Measurements from ENCODE around the gene BLTP3B.
"Not testable (repeated sequence)": the region's sequence is repeated elsewhere in the genome, so short reads cannot be mapped to it uniquely, and the experiment has no call there.

BLTP3B gene, protein sequence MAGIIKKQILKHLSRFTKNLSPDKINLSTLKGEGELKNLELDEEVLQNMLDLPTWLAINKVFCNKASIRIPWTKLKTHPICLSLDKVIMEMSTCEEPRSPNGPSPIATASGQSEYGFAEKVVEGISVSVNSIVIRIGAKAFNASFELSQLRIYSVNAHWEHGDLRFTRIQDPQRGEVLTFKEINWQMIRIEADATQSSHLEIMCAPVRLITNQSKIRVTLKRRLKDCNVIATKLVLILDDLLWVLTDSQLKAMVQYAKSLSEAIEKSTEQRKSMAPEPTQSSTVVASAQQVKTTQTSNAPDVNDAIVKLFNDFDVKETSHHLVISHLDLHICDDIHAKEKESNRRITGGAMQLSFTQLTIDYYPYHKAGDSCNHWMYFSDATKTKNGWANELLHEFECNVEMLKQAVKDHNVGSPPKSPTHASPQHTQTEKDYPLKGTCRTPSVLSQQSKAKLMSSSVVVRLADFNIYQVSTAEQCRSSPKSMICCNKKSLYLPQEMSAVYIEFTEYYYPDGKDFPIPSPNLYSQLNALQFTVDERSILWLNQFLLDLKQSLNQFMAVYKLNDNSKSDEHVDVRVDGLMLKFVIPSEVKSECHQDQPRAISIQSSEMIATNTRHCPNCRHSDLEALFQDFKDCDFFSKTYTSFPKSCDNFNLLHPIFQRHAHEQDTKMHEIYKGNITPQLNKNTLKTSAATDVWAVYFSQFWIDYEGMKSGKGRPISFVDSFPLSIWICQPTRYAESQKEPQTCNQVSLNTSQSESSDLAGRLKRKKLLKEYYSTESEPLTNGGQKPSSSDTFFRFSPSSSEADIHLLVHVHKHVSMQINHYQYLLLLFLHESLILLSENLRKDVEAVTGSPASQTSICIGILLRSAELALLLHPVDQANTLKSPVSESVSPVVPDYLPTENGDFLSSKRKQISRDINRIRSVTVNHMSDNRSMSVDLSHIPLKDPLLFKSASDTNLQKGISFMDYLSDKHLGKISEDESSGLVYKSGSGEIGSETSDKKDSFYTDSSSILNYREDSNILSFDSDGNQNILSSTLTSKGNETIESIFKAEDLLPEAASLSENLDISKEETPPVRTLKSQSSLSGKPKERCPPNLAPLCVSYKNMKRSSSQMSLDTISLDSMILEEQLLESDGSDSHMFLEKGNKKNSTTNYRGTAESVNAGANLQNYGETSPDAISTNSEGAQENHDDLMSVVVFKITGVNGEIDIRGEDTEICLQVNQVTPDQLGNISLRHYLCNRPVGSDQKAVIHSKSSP (N-terminal part only)

DNA sequence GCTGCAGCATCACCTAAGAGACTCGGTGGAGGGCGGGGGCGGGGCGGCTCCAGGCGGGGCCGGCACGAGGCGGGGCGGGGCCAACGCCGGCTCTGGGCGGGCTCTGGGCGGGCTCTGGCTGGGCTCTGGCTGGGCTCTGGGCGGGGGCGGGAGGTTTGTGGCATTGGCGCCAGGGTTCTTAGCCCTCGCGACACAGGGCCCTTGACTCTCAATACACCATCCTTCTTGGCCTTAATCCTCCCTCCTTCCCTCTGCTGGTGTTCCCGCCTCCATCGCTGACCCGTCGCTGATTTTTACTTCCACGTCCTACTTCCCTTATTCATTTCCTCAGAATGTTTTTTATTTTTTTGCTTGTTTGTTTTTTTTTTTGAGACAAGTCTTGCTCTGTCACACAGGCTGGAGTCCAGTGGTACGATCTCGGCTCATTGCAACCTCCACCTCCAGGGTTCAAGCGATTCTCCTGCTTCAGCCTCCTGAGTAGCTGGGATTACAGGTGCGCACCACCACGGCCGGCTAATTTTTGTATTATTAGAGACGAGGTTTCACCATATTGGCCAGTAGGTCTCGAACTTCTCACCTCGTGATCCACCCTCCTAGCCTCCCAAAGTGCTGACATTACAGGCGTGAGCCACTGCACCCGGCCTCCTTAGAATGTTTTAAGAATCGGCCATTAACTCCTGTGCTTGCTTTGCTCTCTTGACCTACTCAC is at the start of gene BLTP3B:
Gene BLTP3B (minus strand): TSS at position 24 of the 709 bp plus-strand sequence. CDS start 239 bp downstream, outside the sequence.
- peak; percentile 76 for DNase-seq (ENCODE audit: low read depth, low spot score)

DNA sequence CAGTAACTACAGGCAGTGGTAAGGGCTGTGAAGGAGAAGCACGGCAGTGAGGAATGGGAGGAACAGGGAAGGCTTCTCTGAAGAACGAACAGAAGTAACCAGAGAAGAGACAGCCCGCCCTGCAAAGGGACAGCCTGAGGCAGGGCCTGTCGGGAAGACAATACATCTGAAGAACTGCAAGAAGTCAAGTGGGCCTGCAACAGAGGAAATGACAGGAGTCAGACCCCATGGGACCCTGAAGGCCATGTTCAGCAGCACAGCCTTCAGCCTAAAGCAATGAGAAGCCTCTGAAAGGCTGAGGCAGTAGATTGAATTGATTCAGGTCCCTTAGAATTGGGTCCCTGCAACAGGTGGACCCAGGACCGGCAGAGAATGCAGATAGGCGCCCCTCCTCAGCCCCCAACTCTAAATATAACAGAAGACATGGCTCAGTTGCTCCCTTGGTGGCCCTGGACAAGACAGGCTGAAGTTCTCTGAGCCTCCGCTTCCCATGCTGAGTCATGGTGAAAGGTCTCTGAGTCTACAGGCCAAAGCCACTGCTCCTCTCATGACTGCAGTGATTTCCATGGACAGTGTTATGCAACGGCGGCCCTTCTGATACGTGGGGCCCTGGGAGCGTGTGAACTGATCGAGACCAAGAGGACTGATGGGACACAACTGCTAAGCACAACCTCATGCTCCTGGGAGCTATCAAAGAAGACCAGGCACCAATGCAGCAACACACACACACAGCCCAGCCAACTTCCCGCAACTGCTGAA is 47.1 kb upstream of the BLTP3B start:
- no peak for DNase-seq (ENCODE audit: low read depth, low spot score)

DNA sequence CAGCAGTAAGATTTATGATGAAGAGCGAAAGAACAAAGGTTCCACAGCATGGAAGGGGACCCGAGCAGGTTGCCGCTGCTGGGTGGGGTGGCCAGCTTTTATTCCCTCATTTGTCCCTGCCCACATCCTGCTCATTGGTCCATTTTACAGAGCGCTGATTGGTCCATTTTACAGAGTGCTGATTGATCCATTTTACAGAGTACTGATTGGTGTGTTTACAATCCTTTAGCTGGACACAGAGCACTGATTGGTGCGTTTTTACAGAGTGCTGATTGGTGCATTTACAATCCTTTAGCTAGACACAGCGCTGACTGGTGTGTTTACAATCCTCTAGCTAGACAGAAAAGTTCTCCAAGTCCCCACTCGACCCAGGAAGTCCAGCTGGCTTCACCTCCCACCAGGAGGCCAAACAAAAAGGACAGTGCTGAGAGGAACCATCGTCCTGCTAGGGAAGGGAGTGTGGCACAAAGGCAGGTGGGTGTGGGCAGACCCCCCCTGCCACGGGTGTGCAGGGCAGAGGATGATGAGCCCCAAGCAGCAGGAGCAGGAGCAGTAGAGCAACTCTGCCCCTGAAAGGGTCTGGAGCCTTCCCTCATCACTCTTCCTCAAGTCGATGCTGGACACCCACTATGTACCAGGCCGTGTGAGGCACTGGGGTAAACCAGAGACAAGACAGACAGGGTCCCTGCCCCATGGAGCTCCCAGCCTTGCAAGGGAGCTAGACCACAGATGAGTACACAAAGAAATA is 46.4 kb upstream of the BLTP3B start:
- DNase-seq (ENCODE audit: low read depth, low spot score) = not testable (repeated sequence)

DNA sequence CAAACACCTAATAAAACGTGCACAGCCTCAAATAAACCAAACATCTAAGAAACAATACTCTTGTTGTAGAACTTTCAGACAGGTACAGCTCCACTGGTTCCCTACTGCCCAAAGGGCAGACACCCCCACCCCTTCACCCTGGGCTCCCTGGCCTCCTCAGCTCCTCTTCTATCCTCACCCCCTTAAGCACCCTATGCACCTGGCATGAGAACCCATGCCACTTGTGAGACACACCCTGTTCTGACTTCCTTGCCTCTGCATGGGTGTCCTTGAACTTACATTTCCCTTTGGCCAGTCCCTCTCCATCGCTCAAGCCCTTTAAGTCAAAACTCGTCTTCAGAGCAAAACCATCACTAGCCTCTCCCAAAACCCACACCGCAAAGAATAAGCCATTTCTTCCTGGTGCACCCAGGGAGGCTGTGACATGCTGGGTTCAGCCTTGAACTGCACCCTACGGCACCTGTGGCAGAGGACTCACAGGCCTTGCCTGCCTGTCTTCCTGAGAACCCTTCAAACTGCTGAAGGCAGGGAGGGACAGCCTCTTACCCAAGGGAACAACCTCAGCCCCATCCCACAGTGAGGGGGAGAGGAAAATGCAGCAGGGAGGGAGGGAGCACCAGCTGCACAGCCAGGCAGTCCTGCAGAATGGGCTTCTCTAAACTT is 45.3 kb upstream of the BLTP3B start:
- DNase-seq (ENCODE audit: low read depth, low spot score) = no peak

DNA sequence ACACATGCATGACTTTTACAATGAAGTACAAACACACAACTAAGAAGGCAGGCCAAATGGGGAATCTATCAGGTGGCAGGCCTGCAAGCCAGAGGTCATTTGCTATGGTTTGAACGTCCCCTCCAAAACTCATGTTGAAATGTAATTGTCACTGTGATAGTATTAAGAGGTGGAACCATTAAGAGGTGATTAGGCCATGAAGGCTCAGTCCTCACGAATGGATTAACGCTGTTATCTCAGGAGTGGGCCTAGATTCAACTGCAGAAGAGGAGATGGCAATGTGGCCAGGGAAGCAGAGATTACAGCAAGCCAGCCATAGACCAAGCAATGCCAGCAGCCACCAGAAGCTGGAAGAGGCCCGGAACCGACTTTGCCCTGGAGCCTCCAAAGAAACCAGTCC is 44.4 kb upstream of the BLTP3B start:
- DNase-seq (ENCODE audit: low read depth, low spot score) = no peak

DNA sequence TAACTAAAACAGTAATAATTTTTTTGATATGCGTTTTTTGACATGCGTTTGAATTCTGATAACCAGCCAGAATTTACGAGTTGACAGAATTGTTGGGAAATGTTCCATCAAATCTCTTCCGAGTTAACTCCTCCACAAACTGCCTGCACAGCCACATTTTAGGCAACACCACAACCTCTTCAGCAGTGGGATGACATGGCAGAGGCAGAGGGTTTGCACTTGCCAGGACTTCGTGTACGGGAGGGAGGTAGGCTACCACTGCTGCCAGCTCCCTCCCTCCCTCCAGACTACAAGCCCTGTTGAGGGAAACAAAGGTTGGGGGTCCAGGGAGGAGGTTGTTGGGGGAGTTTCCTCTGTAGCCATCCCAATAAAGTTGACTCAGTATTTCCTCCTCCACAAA is 43.4 kb upstream of the BLTP3B start:
- no peak for DNase-seq (ENCODE audit: low read depth, low spot score)

DNA sequence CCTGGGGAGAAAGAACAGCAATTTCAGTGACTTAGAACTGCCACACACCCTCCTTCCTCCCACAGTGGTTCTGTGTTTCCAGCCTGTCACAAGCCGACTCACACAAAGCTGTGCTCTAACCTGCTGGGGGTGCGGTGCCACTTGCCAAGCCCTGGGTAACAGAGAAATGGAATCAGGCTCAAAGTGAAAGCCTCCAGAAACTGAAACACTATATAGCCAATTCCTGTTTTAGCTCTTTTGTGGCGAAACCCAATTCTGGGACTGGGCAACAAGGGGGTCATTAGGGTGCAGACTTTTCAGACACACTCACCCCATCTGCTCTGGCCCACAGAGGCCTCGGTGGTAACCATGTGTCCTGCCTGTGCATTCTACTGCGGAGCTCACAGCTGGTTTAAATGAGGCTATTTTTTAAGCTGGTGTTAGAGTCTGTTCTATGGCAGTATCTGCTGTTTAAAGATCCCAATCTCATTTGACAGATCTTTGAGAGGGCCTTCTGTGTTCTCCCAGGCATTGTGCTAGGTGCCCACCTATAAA is 42.8 kb upstream of the BLTP3B start:
- no peak for DNase-seq (ENCODE audit: low read depth, low spot score)

DNA sequence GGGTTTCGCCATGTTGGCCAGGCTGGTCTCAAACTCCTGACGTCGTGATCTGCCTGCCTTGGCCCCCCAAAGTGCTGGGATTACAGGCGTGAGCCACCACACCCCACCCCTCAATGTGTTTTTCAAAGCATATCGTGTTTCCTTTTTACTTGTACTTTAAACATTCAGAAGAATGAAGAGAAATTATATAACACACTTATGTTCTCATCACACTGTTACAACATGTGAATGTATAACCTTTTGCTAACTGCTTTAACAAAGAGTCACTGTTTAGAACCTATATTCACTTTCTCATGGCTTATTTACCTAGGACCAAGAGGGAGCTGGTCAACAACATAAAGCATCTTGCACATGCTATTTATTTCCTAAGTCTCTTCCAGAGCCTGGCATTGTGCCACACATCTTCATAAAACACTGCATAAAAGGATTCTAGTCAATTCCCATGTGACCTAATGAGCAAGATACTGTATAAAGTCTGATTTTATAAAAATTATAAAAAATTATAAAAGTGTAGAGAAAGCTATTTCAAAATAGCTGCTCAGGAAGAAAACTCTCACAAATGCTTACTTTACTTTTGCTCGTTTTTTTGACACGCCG is 42.0 kb upstream of the BLTP3B start:
- DNase-seq (ENCODE audit: low read depth, low spot score) = no peak

DNA sequence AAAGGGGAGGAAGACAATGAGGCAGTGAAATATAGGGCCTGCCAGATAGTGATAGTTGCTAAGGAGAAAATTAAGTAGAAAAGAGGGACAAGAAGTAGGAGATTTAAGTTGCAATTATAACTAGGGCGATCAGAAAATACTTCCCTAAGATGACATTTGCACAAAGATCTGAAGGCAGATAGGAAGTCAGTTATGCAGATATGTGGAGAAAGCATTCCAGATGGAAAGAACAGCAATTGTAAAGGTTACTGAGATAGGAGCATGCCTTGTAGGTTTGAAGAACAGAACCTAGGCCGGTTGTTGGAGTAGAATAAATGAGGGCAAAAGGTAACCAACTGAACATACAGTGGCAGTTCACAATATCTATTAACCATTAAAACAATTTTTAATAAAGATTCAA is 36.6 kb upstream of the BLTP3B start:
- no peak for DNase-seq (ENCODE audit: low read depth, low spot score)

DNA sequence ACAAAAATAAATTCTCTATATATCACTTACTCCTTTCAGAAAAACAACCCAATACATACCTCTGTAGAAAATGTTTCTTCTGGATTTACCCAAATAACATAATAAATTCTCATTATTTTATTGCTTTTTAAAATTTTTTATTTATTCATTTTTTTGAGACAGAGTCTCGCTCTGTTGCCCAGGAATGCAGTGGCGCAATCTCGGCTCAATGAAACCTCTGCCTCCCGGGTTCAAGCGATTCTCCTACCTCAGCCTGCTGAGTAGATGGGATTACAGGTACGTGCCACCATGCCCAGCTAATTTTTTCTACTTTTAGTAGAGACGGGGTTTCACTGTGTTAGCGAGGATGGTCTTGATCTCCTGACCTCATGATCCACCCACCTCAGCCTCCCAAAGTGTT is 33.8 kb upstream of the BLTP3B start:
- not testable (repeated sequence) for DNase-seq (ENCODE audit: low read depth, low spot score)

DNA sequence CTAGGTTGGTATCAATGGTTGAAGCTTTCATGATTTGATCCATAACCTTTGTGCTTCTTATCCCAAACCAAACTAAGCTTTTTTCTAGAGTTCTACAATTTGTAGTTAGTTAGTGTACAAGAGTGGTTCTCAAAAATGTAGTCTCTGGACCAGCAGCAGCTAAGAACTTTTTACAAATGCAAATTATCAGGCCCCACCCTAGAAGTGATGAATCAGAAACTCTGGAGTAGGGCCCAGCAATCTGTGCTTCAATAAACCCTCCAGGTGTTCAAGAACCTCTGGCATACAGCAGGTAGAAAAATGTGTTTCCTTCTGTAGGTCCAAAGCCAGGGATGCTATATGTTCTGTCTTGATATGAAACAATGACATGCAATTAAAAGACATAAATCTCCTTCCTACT is 31.8 kb upstream of the BLTP3B start:
- DNase-seq (ENCODE audit: low read depth, low spot score) = no peak

DNA sequence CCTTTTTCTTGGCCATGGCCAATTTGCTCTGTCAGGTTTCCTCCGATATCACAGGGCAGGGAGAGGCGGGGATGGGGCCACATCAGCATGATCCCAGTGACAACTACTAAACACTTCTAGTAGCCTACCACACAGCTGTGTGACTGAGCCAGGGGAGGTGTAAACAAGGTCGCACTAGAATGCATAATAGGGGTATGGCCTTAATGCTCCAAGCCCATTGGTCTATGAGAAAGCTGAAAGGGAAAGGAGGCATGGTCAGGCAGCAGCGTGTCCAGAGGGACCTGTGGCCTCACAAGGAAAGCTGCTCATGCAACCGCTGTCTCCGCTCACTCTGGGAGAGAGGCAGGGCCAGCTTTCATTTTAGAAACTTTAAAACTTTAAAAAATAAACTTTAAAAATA is 30.4 kb upstream of the BLTP3B start:
- DNase-seq (ENCODE audit: low read depth, low spot score) = no peak

DNA sequence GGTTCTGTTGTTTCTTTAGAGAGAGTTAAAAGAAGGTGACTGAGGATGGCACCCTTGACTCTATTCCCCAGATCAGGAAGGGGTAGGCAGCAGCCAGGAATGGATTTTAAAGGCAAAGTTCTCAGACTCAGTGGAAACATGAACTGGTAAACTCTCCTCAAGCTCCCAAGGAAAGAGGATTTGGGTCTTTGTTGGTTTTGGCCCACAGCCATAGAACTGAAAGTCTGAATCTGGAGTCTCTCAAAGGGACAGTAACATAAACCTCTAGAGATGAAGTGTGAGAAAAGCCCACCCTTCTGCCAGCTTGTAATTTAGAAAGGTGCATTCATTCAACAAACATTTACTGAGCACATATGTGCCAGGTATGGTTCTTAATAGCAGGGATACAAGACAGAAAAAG is 28.6 kb upstream of the BLTP3B start:
- no peak for DNase-seq (ENCODE audit: low read depth, low spot score)

DNA sequence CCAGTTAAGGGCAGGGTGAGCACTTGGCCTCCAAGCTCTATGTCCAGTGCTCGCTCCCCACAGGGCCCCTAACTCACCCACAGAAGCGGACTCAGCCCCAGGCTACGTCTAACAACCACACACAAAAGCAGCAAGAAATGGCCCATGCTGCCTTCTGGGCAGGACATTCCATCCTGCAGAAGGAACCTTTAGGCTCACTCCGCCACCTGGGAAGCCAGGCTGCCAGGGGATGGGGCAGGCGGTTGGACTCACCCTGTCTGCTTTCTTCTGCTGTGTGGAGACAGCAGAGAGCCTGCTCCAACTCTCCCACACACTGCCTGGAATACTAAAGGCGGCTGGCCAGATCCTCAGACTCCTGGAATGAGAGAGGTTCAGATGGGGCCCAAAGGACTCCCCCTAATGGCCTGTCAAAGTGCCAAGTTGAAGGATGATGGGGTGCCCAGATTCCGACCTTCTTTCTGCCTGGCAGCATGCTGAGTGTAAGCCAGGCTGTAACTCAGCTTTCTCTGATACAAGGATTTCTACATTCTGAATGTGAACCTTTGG is 27.7 kb upstream of the BLTP3B start:
- no peak for DNase-seq (ENCODE audit: low read depth, low spot score)

DNA sequence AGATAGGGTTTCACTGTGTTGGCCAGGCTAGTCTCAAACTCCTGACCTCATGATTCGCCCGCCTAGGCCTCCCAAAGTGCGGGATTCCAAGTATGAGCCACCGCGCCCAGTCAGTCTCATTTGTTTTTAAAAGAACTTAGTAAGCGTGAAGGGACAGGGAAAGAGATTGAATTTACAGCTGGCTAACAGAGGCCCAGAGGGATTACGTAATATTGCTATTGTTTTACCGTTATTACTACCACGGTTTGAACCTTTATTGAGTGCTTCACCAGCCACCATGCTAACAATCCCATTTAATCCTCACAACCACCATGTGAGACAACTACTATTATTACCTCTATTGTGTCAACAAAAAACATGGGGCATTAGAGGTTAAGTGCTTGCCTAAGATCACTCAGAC is 26.7 kb upstream of the BLTP3B start:
- no peak for DNase-seq (ENCODE audit: low read depth, low spot score)

DNA sequence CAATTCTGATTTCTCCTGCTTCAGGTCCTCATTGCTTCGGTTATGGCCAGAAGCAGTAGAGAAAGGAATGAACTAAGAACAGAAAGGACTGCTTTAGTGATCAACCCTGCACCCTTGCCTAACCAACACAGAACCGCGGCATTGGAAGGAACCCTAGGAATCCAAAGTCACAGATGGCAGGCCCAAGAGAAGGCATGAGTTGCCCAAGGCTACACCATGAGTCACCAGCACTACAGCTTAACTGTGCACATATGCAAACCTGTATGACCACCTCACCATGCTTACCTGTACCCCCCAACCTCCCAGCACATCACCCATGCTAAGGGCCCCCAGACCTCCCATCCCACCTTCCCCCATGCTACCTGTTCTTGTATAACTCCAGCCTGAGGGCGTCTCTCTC is 25.9 kb upstream of the BLTP3B start:
- DNase-seq (ENCODE audit: low read depth, low spot score) = no peak

DNA sequence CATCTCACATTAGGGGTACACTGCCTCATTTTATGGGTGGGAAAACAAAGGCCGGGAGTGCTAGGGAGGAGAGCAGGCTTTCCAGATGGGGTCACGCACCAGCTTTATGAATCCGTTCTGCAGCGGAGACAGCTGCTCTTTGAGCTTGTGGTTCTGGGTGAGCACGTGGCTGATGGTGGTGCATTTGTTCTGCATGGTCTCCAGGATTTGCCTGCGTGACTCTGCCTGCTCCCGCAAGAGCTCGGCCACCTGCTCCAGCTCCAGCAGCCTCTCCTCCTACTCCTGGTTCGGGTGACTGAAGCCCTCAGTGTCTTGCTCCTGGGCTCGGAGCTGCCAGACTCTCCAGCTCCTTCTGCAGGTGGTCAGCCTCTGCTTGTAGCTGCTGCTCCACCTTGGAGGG is 23.6 kb upstream of the BLTP3B start:
- no peak for DNase-seq (ENCODE audit: low read depth, low spot score)

DNA sequence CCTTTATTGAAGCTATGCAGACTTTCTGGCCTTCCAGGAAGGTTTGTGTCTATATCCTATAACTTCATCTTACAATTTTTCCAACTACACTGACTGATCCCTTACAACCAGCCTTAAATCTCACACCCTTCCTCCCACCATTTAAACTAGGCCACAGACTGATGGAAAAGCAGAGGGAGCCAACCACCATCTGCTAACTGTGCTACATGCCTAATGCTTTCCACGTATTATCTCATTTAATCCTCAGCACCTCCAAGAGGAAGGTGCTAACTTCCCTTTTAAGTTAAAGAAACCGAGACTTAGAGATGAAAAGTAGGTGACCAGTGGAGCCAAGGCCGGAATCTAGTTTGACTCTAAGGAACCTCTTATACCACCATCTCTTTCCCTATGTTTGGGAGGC is 22.7 kb upstream of the BLTP3B start:
- no peak for DNase-seq (ENCODE audit: low read depth, low spot score)
